ENCODE measurements around the gene INSRR.

The INSRR gene

DNA sequence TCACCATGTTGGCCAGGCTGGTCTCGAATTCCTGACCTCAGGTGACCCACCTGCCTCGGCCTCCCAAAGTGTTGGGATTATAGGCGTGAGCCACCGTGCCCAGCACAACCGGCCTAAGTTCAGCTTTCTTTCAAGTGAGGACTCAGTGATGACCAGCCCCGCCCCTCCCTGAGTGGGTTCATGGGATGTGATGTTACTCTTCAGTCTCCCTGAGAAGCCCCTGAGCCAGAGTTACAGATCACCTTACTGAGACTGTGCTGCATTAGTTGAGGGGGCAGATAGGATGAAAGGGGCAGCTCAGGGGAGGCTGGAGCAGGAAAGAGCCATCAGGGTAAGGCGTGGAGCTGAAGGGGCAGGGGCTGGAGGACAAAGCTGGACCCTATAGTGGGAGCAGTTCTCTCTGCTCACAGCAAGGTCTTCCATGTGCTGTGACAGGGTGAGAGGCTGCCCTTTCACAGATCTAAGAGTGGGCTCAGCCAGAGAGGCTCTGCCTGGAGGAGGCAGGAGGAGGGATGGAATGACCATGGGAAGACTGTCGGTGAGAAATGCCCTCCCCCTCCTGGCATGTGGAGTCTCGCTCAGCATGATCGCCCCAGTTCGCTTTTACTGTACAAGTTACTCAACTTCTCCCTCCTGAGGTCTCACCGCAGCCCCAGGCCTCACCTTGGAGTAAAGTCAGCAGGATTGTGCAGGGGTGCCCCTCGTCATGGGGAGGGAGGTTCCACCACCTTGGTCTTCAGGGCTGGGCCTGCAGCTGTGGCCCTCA lies 55.6 kb downstream of the INSRR start:
- DNase-seq = no peak

GRCh38 chr1:156802421-156802935 lies 56.4 kb downstream of the INSRR start:
- no peak for DNase-seq

DNA sequence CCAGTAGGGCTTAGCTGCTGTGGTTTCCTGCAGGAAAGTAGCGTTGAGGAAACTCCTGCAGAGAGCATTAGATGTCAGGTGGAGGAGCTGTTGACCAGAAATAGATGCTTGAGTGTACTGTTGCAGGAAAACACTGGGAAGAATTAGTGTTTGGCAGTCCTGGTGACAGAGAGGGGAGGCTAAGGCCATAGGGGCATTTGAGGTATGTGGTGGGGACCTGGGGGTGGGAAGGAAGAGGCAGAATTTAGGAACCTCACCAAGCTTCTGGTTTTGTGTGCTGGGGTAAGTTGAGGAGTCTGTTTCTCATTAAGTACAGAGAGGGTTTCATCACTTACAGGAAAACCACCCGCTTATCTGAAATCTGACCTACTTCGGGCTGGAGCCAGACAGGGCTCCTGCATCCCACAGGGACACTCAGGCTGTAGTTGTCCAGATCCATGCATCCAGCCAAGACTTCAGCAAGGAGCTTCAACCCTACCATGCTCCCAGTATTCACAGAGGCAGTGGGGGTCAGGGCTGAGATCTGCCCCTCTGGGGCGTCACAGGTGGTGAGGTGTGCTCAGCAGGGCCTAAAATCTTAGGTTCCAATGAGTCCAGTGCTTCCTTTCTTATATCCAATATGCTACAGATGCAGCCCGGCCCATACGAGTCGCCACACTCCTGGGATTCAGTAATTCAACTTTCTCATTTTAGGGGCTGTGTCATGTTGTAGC lies 57.4 kb downstream of the INSRR start:
- DNase-seq = peak; percentile 84

DNA sequence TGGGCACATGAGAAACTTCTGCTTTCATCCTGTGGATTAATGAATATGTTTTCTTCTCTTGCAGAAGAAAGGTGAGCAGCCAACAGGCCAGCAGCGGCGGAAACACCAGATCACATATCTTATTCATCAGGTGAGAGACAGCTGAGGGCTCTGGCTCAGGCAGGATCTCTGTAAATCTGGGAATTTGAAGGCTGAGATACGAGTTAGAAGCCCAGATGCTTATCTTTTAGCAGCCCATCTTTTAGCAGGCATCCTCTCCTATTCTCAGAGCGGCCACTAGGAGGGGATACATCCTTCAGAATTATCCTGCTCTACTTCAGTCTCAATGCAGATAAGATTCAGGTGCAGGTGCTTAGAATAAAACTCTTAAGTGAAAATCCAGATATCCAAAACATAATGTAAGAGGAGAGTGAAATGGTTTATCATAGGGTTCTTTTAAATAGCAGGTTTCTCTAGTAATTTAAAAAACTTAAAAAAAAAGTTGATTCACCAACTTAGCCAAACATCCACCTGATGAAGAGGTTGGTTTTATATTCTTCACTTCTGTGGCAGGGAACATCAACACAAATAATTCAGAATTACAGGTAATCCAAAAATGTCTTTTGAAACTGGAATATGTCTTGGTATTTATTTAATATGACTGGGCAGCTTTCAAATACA lies 61.6 kb downstream of the INSRR start:
- DNase-seq = peak; percentile 59

DNA sequence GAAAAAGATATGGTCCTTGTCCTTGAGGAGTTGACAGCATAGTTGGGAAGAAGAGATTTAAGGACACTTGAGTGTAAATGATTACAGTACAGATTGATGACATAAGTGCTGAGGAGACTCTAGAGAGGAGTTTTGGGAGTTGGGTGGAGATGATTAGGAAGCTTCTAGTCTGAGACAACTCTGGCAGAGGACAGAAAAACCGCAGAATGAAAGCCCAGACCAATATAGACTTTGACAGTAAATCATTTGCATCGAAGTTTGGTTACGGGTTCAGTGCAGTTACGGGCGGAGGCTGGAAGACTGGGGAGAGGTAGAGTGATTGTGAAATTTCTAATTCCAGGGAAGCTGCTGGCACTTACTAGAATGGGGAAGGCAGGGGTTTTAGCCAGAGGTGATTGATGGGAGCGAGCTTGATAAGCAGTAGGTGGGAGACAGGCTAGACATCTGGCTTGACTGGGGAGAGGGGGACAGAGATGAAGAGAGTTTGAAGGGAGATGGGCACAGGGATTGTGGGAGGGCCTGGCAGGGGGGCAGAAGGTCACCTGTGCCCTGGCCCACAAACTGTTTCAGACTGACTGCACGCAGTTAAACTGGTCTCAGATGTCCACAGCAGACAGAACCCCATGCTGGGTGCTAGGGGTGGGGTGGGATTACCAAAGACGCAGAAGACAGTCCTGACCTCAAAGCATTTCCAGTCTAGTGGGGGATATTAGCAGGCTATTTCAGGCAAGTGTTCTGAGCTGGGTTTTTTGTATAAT lies 62.4 kb downstream of the INSRR start:
- no peak for DNase-seq

DNA sequence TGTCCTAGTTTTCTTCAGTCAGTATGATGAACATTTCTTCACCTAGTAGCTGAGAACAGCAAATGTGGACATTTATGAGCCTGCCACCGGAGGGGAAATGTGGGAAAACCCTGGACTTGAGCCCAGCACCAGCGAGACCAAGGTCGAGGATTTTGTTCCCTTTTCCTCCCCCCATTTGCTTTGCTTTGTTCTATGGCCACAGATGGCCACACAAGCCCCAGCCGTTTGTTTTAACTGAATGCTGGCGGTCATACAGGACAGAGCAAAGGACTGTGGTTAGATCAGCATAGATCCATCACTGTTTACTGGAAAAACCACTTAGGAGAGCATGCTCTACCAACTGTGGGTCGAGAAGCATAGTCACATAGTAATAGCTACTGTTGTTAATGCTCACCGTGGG lies 63.1 kb downstream of the INSRR start:
- DNase-seq = no peak

DNA sequence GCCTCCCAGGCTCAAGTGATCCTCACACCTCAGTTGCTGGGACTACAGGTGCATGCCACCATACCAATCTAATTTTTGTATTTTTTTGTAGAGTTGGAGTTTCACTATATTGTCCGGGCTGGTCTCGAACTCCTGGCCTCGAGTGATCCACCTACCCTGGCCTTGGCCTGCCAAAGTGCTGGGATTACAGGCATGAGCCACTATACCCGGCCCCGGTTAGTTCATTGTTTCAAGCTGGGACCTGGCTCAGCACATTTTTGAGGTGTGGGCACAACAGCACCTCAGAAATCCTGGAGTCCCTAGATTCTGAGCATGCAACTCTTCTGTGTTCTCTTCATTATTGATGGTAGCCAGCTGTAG lies 63.6 kb downstream of the INSRR start:
- DNase-seq = no peak

DNA sequence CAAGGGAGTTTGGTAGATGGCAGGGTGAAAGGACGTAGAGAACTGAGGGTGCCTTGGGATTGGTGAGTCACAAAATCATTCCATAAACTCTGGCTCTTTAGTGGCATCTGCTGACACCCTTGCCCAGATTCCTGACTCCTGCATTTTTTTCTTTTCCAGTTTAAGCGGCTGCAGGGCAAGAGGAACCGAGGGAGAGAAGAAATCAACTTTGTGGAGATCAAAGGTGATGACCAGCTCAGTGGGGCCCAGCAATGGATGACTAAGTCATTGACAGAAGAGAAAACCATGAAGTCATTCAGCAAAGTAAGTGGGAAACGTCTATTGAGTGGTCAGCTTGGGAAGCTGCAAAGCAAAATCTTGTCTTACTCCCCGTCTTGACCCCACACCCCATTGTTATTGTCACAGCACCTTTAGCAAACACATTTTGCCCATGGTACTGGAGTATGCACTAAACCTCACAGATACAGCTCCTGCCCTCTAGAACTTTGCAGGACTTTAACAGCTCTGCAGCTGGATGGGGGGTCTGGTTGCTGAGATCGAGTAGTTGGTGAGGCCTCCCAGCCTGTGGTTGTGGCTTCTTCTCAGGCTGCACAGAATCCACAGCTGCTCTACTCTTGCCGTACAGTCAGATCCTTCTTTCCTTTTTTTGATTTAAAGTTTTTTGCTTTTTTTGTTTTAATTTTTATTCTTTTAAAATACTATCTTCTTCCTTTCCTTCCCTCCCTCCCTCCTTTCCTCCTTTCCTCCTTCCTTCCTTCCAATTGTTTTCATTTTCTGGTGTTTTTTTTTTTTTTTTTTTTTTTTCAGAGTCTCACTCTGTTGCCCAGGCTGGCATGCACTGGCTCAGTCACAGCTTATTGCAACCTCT lies 64.2 kb downstream of the INSRR start:
- no peak for DNase-seq

All from DMS 273 treated with DMSO at 0.1 percent for 48 hours (cell line).